ENCODE results near the gene APOBEC3A. TPM values are rescaled to one million over a fixed set of nuclear protein-coding genes. Genes with fewer than 3 reads are reported as not detected.
A peak's percentile ranks its signal among the peaks of the same experiment; 100 is the strongest.

Gene APOBEC3A
- total and polyA plus RNA-seq, 10 of the 15 experiments (the other 5 are each of a cell fraction or from before 2014, with no cell fraction given), result 0.20 TPM; not detected in 9

- TF ChIP-seq ZBTB11 (CRISPR knock-in tag; IDR thresholded peaks at IDR 0.05) (no peak), ZBTB33 (IDR thresholded peaks at IDR 0.05) (no peak), ZNF687 (IDR thresholded peaks at IDR 0.05) (no peak), ELK1 (IDR thresholded peaks at IDR 0.05; ENCODE audit: low read depth, low read length) (peak; percentile 53; the same call in 1 of the 2 replicates), RAD21 (IDR thresholded peaks at IDR 0.05; ENCODE audit: insufficient read depth, low read depth, low read length) (no peak), SREBF1 (IDR thresholded peaks at IDR 0.05; ENCODE audit: low read length) (no peak), PBX3 (IDR thresholded peaks at IDR 0.05; ENCODE audit: insufficient replicate concordance, low read depth, low read length) (no peak), TAF1 (IDR thresholded peaks at IDR 0.05; ENCODE audit: borderline replicate concordance, low read depth, low read length) (no peak), ZNF384 (IDR thresholded peaks at IDR 0.05; ENCODE audit: borderline replicate concordance, low read depth, low read length) (no peak), CHD1 (IDR thresholded peaks at IDR 0.05; ENCODE audit: low read depth, low read length) (no peak), PKNOX1 (IDR thresholded peaks at IDR 0.05) (peak; percentile 78), SRF (IDR thresholded peaks at IDR 0.05; ENCODE audit: low read depth in 2 of 2, low read length in 2 of 2) (no peak), POU2F2 (IDR thresholded peaks at IDR 0.05; ENCODE audit: borderline replicate concordance, low read depth, low read length) (no peak; the same call in 2 of the 3 replicates), BMI1 (IDR thresholded peaks at IDR 0.05; ENCODE audit: borderline replicate concordance) (peak; percentile 8; the same call in 1 of the 2 replicates), MEF2B (IDR thresholded peaks at IDR 0.05; ENCODE audit: partially characterized antibody, poor library complexity, severe bottlenecking) (peak; percentile 84), RCOR1 (conservative IDR thresholded peaks at IDR 0.05; ENCODE audit: low read depth, low read length) (no peak)
These were observed 15.9 kb upstream of the APOBEC3A start (continued) for GRCh38 chr22:38941488-38941987.
